Measurements from ENCODE around the gene DQX1. TPM values are rescaled to one million over a fixed set of nuclear protein-coding genes. Genes with fewer than 3 reads are reported as not detected.

The DQX1 gene
- total RNA-seq, 1 donor from 2014 or later, result 9.6 TPM

- Histone ChIP-seq H3K27me3 (peaks cover 41% of the 10 kb centered on the region), H3K4me1 (peaks cover 30% of the 10 kb centered on the region), H3K4me3 (no peak overlapping the region), H3K27ac (no peak overlapping the region), H3K36me3 (no peaks in the 10 kb centered on the region), H3K9me3 (no peaks in the 10 kb centered on the region)
- intact Hi-C loops (cut with DNase I), result no loop called here
- TF ChIP-seq POLR2AphosphoS5 (IDR thresholded peaks at IDR 0.05; ENCODE audit: insufficient read depth in 1 of 2, low read depth in 1 of 2), result peak in 1 of 2 donors; percentile 74
- no peak for TF ChIP-seq POLR2A (IDR thresholded peaks at IDR 0.05)
- DNase-seq (ENCODE audit: extremely low spot score in 2 of 2), result no peak
These were observed 12.2 kb downstream of the DQX1 start for GRCh38 chr2:74513605-74514367.

- Histone ChIP-seq H3K4me1 (peaks cover 36% of the 10 kb centered on the region), H3K27me3 (peaks cover 41% of the 10 kb centered on the region), H3K27ac (no peak overlapping the region), H3K9me3 (no peaks in the 10 kb centered on the region), H3K36me3 (no peaks in the 10 kb centered on the region), H3K4me3 (no peak overlapping the region)
- TF ChIP-seq POLR2AphosphoS5 (IDR thresholded peaks at IDR 0.05; ENCODE audit: insufficient read depth in 1 of 2, low read depth in 1 of 2) (no peak), CTCF (IDR thresholded peaks at IDR 0.05) (no peak)
- intact Hi-C loops (cut with DNase I), result no loop called here
- DNase-seq (ENCODE audit: extremely low spot score in 2 of 2), result no peak
These were observed 13.1 kb downstream of the DQX1 start for GRCh38 chr2:74512744-74513604.

GRCh38 chr2:74511104-74511989 lies 14.7 kb downstream of the DQX1 start:
- no peak overlapping the region for H3K27ac ChIP-seq
- DNase-seq (ENCODE audit: extremely low spot score in 2 of 2), result no peak
- intact Hi-C loops (cut with DNase I), result no loop called here
- peaks cover 42% of the 10 kb centered on the region for H3K4me1 ChIP-seq
- TF ChIP-seq POLR2A (IDR thresholded peaks at IDR 0.05), result no peak
- no peak for TF ChIP-seq POLR2AphosphoS5 (IDR thresholded peaks at IDR 0.05; ENCODE audit: insufficient read depth in 1 of 2, low read depth in 1 of 2)
- TF ChIP-seq CTCF (IDR thresholded peaks at IDR 0.05), result no peak
- H3K27me3 ChIP-seq, result peaks cover 41% of the 10 kb centered on the region
- H3K4me3 ChIP-seq, result no peak overlapping the region
- H3K9me3 ChIP-seq, result no peaks in the 10 kb centered on the region
- H3K36me3 ChIP-seq, result peaks cover 0 to 3% of the 10 kb centered on the region in 2 donors

- no peak for DNase-seq (ENCODE audit: extremely low spot score in 2 of 2)
- Histone ChIP-seq H3K4me1 (peaks cover 43% of the 10 kb centered on the region), H3K9me3 (no peaks in the 10 kb centered on the region), H3K36me3 (peaks cover 0 to 12% of the 10 kb centered on the region in 2 donors), H3K4me3 (no peak overlapping the region), H3K27ac (no peak overlapping the region), H3K27me3 (peaks cover 30% of the 10 kb centered on the region)
- intact Hi-C loops (cut with DNase I), result no loop called here
- TF ChIP-seq CTCF (IDR thresholded peaks at IDR 0.05), result no peak
- TF ChIP-seq POLR2A (IDR thresholded peaks at IDR 0.05), result no peak
- TF ChIP-seq POLR2AphosphoS5 (IDR thresholded peaks at IDR 0.05; ENCODE audit: insufficient read depth in 1 of 2, low read depth in 1 of 2), result no peak
These were observed 15.8 kb downstream of the DQX1 start for GRCh38 chr2:74510272-74510671.
